Breast epithelium (tissue), 4 donors: Measurements from ENCODE around the gene NFE2L2. TPM values are rescaled to one million over a fixed set of nuclear protein-coding genes. Genes with fewer than 3 reads are reported as not detected.

Experiments
- DNase-seq, 2 donors: peaks; one replicate each; pipeline ENCODE4 v3.0.0-alpha.2; 2019; ENCODE audit warnings: low spot score in 2 of 2
- H3K27ac ChIP-seq, 2 donors: fragments of 200-600 bp; sonication (generic) in 1 of 2; one replicate each; pipeline ENCODE4 v1.5.1; 2016 to 2019; ENCODE audit warnings: mild to moderate bottlenecking in 1 of 2
- H3K27me3 ChIP-seq, 2 donors: fragments of 200-600 bp; sonication (generic) in 1 of 2; one replicate each; pipeline versions ENCODE4 v1.5.1 to v1.6.0; 2017 to 2019; ENCODE audit warnings: control low read depth in 1 of 2, mild to moderate bottlenecking in 1 of 2
- H3K36me3 ChIP-seq: fragments of 200-600 bp; one replicate; pipeline ENCODE4 v1.5.1; 2019
- H3K4me1 ChIP-seq, 2 donors: fragments of 200-600 bp; sonication (generic); one replicate each; pipeline ENCODE4 v1.5.1; 2016 to 2019; ENCODE audit warnings: control low read depth in 1 of 2
- H3K4me3 ChIP-seq, 3 donors: fragments of 200-600 bp; sonication (generic); 1 replicate in 2 of 3; 2 replicates in 1 of 3; pipeline ENCODE4 v1.5.1; 2016 to 2019; ENCODE audit warnings: mild to moderate bottlenecking in 3 of 3, moderate library complexity in 2 of 3
- H3K9me3 ChIP-seq, 2 donors: fragments of 200-600 bp; sonication (generic) in 1 of 2; one replicate each; pipeline ENCODE4 v1.5.1; 2016 to 2019; ENCODE audit warnings: control low read depth in 1 of 2
- POLR2A ChIP-seq: fragments of 450-650 bp; IDR thresholded peaks from one replicate; pipeline ENCODE4 v1.6.1; 2016; ENCODE audit warnings: antibody characterized with exemption, mild to moderate bottlenecking, moderate library complexity
- POLR2AphosphoS5 ChIP-seq, 3 donors: sonication (generic); formaldehyde crosslinking; IDR thresholded peaks; one replicate each; pipeline ENCODE4 v1.6.1; 2017; ENCODE audit warnings: antibody characterized with exemption in 3 of 3
- intact Hi-C: fragments of 100-400 bp; cut with DNase I; formaldehyde crosslinking; loops from one replicate; pipeline ENCODE4 v1.15.1; 2023; ENCODE audit warnings: low total_unique reads
- total RNA-seq, 3 donors: library from RNA; depleted of rRNA; stranded (reverse); fragments of >200 nt; gene quantifications; one replicate each; pipeline ENCODE4 v1.1.0, GENCODE V29; 2016
- TF ChIP-seq, protein P1 (sequence below), 3 donors: fragments of 450-650 bp; IDR thresholded peaks; one replicate each; pipeline ENCODE4 v1.5.1; 2016 to 2017; ENCODE audit warnings: antibody characterized with exemption in 3 of 3, mild to moderate bottlenecking in 3 of 3, moderate library complexity in 3 of 3

NFE2L2 gene
- total RNA-seq, 3 donors from 2014 or later = 63.8 to 133 (median 124) TPM

DNA sequence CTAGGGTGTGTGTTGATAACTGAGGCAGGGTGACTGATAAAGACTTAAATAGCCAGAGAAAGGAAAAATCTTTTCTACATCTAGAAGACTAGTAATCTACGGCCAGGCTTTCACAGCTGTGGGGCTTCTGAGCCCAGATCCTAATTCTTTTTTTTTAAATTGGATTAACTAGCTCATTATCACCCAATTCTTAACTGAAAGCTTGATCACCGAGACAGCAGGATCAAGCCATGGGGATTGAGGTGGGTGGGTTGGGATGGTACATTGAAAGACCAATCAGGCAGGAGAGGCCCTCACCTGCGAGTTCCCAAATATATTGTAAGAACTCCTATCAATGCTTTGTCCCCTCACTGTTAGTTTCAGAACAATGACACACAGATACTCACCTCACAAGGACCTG, 20.0 kb upstream of the NFE2L2 start:
- no peak for DNase-seq
- TF ChIP-seq POLR2A (no peak), POLR2AphosphoS5 (IDR thresholded peaks at IDR 0.05) (no peak)
- TF ChIP-seq, protein P1, sequence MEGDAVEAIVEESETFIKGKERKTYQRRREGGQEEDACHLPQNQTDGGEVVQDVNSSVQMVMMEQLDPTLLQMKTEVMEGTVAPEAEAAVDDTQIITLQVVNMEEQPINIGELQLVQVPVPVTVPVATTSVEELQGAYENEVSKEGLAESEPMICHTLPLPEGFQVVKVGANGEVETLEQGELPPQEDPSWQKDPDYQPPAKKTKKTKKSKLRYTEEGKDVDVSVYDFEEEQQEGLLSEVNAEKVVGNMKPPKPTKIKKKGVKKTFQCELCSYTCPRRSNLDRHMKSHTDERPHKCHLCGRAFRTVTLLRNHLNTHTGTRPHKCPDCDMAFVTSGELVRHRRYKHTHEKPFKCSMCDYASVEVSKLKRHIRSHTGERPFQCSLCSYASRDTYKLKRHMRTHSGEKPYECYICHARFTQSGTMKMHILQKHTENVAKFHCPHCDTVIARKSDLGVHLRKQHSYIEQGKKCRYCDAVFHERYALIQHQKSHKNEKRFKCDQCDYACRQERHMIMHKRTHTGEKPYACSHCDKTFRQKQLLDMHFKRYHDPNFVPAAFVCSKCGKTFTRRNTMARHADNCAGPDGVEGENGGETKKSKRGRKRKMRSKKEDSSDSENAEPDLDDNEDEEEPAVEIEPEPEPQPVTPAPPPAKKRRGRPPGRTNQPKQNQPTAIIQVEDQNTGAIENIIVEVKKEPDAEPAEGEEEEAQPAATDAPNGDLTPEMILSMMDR (IDR thresholded peaks at IDR 0.05) = no peak
- Histone ChIP-seq H3K4me1 (no peaks in the 10 kb centered on the region), H3K27me3 (no peaks in the 10 kb centered on the region), H3K27ac (no peak overlapping the region), H3K36me3 (no peaks in the 10 kb centered on the region), H3K9me3 (no peaks in the 10 kb centered on the region), H3K4me3 (no peak overlapping the region)
- intact Hi-C loops = loop anchor here (1.0 to 5.0 kb wide), 2 partner anchors 9 to 443 kb away; no protein-coding TSS in a partner anchor

DNA sequence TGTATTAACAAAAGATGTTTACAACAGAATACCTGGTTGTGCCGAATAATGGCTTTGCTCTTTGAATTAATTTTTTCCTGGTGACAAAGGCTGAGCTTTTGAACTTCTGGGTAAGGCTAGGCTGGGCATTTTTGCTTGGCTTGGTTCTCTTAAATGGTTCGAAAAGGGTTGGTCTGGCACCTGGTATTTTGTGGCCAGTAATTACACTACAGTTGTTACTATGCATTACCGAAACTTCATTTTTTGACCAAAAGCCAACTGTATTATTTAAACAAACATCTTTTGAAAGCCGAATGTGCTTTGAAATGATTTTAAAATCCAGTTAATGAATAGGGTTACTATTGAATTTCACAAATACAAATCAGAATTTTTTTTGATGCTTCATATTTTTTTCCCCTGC, 19.4 kb upstream of the NFE2L2 start:
- H3K27me3 ChIP-seq = no peaks in the 10 kb centered on the region

DNA sequence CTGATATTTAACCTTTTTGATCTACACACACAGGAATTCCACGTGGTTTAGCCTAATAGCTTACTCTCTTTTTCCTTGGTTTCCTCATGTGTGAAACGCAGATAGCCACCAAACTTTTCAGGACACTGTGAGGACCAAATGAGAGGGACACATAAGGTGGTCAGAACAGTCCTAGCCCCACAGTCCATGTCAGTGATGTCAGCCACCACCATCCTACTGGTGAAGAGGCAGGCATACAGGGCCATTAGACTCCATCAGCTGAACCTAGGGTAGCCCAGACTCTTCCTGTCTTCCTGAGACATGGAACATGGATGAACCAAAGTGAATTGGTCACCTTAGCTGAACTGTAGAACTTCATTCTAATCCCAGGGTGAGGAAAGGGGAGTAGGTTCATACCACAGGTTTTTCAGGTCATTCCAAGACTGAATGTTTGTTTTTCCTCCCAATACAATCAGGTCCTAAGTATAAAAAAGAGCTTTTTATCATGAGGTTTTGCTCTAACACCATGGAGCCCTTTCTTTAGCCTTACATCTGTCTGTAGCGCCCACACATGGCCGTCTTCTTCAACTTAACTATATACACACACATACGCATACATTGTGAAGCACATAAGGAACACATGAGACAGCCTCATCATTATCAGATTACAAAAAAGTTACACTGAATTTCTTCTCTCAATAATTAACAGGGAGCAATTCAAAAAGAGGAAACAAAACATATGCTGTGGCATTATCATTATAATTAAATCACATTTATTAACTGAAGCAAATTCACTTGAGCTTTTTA, 18.5 kb upstream of the NFE2L2 start:
- no peak overlapping the region for H3K4me3 ChIP-seq
- TF ChIP-seq POLR2A (no peak), POLR2AphosphoS5 (IDR thresholded peaks at IDR 0.05) (no peak)
- TF ChIP-seq, protein P1 (IDR thresholded peaks at IDR 0.05) = no peak
- no peaks in the 10 kb centered on the region for H3K9me3 ChIP-seq
- no peak overlapping the region for H3K27ac ChIP-seq
- no peaks in the 10 kb centered on the region for H3K27me3 ChIP-seq
- H3K36me3 ChIP-seq = no peaks in the 10 kb centered on the region
- DNase-seq = no peak
- intact Hi-C loops = loop anchor here (5.0 kb wide), 1 partner anchor 444 kb away; no protein-coding TSS in a partner anchor
- H3K4me1 ChIP-seq = no peaks in the 10 kb centered on the region

More for the DNA sequence above, 19.4 kb upstream of the NFE2L2 start:
- Histone ChIP-seq H3K4me1 (no peaks in the 10 kb centered on the region), H3K27ac (no peak overlapping the region), H3K9me3 (no peaks in the 10 kb centered on the region), H3K4me3 (no peak overlapping the region), H3K36me3 (no peaks in the 10 kb centered on the region)
- DNase-seq = no peak
- TF ChIP-seq, protein P1 (IDR thresholded peaks at IDR 0.05) = no peak
- TF ChIP-seq POLR2AphosphoS5 (IDR thresholded peaks at IDR 0.05) (no peak), POLR2A (no peak)
- intact Hi-C loops = loop anchor here (1.0 to 5.0 kb wide), 2 partner anchors 9 to 443 kb away; no protein-coding TSS in a partner anchor

DNA sequence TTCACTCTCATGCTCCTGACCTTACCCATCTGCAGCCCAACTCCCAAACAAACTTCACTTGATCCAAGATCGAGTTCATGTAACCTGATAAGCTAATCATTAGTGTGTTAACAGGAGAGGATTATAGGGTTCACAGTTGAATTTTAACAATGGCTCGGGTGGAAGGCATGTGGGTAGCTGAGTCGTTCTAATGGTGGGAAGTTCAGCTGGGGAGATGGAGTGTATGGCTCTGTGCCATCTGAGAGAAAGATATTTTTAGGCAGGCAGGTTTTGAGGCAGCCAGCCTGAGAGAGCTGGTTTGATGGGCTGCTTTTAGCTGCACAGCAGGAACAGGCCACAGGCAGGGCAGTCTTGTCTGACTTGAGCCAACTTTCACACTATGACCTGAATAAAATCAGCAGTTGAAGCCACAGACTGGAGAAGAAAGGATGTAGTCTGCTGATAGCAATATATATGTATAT, 17.7 kb upstream of the NFE2L2 start:
- Histone ChIP-seq H3K27ac (no peak overlapping the region), H3K9me3 (no peaks in the 10 kb centered on the region), H3K27me3 (no peaks in the 10 kb centered on the region), H3K4me1 (no peaks in the 10 kb centered on the region), H3K36me3 (no peaks in the 10 kb centered on the region), H3K4me3 (no peak overlapping the region)
- TF ChIP-seq POLR2AphosphoS5 (IDR thresholded peaks at IDR 0.05) = no peak
- TF ChIP-seq, protein P1 (IDR thresholded peaks at IDR 0.05) = no peak
- no peak for TF ChIP-seq POLR2A
- intact Hi-C loops = loop anchor here (5.0 kb wide), 1 partner anchor 445 kb away; no protein-coding TSS in a partner anchor
- DNase-seq = no peak
